Activated CD4-positive, alpha-beta T cell treated with anti-CD3 and anti-CD28 coated beads, Interleukin-2, Interleukin-4, amounts not matched to agents 100 ng/mL and 50 ng/mL, durations not matched to agents 16 hours and 8 hours (primary cell): ENCODE measurements around the gene ZSWIM5.

ENCODE experiments used
- DNase-seq: peaks from one replicate; pipeline ENCODE4 v3.0.0-alpha.2; 2020; ENCODE audit warnings: low spot score

Gene ZSWIM5

DNA sequence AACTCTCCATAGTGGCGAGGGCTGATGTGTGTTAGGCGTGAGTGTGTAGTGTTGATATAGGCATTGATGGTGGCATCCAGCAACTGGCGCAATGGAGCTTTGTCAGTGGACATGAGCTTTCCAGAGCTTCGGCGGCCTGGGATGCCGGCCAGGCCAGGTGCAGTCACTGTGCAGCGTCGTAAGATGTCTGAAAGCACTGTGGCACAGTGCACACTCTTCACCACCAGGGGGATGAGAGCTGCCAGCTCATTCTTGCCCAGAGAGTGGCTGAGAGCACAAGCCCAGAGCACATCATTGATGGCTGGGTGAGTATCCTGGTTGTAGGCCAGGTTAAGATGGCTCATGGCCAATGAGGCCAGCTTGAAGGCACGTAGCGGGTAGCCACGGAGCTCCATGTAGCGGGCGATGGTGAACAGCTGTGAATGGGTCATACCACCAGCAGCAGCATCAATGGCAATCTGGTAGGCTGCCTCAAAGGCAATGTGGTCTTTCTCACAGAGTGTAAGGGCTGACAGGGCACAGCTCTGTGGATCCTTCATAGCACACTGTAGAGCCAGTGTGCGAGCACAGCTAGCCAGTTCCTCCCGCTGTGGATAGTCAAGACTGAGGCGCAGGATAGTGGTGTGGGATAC, 187.7 kb downstream of the ZSWIM5 start:
- peak; percentile 65 for DNase-seq

DNA sequence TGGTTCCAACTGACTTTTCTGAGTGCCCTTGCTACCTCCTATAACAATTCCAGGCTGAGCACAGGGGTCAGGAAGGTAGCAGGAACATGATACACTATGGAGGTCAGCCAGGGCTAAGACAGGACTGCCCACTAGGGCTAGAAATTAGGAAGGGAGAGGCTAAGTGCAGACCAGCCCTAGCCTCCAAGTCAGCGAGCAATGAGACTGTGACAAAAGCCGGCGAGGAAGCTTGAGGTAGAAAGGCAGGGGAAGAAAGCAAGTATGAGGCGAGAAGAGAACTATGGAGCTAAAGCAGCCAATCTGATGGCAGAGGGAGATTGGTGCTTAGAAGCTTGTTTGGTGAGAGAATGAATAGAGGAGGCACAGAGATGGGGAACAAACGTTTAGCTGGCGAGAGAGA, 189.6 kb downstream of the ZSWIM5 start:
- no peak for DNase-seq

DNA sequence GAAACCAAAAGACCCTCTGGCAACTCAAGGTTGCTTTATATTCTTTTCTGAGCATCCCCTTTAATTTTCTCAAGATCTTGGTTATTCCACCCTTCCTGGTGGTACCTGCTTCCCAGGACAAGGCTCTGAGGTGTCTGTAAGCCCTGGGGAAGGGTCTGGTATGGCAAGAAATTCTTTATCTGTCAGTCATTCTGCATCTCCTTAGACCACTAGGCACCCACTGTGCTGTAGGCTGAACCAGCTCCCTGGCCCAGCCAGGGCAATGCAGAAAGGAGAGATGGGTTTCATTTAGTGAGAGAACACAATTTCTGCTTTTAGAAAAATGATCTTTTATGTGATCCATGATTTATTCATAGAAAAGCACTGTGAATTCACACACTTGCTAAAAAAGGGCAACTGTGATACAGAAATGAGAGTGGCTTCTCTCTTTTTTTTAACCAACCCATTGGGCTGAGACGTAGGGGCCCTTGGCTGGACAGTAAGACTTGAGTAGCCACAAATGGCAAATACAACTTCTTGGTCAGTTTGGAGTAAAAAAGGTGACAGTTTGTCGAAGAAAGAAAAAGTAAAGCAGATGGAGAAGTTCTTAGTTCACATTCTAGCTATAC, 190.2 kb downstream of the ZSWIM5 start:
- no peak for DNase-seq

DNA sequence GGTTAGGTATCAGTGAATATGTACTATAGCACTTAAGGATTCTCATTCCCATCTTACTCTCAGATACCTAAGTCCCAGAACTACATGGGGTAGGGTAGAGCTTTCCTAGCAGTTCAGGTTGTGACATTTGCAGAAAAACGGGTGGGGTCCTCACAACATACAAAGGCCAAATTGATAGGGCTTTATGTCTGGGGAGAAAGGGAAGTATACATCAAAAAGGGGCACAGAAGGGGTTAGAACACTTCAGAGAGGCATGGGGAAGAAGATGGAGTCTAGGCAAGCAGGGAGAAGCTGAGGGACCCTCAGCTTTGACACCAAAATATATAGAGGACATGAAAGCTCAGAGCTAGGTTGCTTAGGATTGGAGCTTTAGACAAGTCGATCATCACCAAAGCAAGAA, 190.7 kb downstream of the ZSWIM5 start:
- no peak for DNase-seq

DNA sequence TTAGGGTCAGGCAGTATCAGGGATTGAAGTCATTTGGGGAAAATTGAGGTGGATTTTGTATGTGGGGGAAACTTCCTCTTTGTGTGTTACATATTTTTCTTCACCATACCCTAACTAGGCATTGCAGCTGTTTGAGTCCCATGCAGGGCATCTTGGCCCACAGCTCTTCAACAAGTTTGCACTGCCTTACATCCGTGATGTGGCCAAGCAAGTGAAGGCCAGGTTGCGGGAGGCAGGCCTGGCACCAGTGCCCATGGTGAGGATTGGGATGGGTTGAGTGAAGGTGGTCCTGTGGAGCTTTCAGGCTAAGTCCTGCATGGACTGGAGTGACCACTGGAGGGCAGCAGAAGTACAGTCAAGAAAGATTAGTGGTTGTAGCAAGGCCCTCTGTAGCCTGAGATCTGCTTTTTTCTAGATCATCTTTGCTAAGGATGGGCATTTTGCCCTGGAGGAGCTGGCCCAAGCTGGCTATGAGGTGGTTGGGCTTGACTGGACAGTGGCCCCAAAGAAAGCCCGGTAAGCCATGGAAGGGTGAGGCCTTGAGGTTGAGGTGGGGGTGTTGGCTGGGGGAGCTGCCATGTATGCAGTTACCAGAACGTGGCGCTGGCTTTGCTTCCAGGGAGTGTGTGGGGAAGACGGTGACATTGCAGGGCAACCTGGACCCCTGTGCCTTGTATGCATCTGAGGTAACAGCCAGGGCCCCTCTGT, 191.9 kb downstream of the ZSWIM5 start:
- DNase-seq, result peak; percentile 83

DNA sequence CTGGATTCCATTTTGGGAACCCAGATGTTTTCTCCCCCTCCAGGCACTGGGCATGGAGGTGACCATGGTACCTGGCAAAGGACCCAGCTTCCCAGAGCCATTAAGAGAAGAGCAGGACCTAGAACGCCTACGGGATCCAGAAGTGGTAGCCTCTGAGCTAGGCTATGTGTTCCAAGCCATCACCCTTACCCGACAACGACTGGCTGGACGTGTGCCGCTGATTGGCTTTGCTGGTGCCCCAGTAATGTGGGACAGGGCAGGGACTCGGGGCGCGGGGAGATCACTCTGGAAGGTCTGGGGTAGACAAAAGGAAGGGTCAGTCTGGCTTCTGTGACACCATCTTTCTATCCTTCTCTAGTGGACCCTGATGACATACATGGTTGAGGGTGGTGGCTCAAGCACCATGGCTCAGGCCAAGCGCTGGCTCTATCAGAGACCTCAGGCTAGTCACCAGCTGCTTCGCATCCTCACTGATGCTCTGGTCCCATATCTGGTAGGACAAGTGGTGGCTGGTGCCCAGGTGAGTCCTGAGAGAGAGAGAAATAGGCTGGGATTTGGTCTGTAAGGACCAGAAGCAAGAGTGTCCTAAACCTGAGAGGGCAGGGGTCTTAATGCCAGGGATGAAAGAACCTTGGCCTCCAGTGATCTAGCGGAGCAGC, 192.7 kb downstream of the ZSWIM5 start:
- no peak for DNase-seq

DNA sequence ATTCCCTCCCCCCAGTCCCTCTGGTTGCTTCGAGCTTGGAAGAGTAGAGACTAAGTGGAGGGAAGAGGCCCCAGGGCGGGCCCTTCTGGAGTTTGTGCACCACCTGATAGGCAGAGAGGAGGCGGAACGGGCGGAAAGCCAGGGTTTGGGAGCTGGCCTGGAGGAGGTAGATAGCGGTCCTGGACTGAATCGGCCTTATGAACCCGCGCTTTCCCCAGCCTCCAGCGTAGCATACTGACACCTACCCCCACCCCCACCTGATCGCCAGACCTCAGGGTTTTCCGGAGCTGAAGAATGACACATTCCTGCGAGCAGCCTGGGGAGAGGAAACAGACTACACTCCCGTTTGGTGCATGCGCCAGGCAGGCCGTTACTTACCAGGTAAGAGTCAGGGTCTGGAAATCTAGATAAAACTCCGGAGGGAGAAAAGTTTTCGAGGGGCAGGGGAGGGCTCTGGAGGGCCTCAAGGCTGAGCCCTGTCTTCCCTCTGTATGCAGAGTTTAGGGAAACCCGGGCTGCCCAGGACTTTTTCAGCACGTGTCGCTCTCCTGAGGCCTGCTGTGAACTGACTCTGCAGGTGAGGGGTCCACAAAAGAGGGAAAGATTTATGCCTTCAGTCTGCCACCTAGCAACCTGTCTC, 193.6 kb downstream of the ZSWIM5 start:
- DNase-seq, result no peak

DNA sequence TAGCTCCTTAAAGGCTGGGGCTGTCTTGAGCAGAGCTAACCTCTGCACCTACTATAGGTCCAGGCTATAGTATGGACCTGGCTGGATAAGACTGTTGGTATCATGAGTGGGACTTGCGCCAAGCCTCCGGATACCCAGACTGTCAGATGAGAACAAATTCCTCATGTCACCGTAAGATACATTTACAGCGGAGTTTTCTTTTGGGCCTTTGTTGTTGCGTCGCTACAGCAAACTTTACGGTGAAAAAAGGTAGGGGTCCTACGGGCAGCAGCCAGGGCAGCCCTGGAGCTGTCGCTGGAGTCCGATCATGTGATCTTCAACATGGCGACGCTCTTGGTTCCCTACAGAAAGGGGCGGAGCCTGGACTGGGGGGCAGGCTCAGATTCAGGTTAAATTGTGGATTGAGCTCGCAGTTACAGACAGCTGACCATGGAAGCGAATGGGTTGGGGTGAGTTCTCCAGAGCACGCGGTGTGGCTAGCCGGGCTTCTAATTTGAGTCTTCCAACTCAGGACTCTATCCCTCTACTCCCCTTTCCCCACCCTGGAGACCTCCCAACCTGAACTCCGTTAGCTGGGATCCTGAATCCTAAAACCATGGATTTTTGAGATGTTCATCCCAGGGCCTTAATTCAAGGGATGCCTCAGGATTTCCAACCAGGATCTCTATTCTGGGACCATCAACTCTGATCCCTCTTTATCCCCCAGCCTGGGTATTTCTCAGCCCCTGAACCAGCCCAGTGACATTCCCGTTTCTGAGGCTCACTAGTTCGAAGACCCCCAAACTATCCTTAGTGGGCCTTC, 194.4 kb downstream of the ZSWIM5 start, which contains the start of gene UROD:
Gene UROD (plus strand): TSS at position 418 of the 802 bp plus-strand sequence. CDS start 12 bp downstream, at position 430.
- DNase-seq, result peak; percentile 95

DNA sequence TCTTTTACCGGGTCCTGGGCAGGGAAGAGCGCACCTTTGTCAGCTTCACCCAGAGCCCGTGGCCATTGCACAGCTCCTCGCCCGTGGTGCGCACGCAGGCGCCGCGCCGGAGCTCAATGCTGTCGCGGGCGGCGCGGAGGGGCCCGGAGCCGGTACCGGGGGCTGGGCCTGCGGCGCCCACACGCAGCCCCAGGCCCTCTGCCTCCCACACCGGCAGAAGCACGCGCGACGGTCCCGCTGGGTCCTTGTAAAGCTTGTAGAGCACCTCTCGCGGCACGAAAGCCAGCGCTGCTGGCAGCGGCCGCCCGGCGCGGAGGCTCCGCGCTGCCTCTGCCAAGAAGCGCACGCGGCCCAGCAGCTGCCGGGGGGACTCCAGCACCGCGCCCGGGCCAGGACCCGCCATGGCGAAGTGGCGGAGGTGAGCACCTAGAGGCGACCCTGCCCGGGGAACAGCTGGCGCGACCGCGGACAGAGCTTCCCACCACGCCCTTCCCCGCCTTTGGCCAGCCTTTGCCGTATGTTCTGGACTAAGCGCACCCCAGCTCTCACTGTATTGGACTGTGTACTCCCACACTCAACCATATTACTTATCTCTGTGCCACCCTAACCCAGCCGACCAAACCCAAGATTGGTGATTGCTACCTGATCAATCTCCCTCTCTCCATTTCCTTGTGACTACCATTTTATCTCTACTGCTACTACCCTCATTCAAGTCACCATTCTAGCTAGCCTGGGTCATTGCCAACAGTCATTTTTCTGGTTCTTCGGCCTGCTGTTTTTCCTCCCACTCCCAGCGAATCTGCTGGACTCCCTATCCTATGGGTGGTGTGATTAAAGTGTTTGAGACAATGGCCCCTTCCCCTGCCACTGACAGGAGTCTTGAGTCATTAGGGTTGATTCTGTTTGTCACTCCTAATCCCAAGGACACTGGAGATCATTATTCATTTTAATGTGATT, 195.3 kb downstream of the ZSWIM5 start, which contains the start of gene HECTD3:
Gene HECTD3 (minus strand): TSS at position 470 of the 957 bp plus-strand sequence. CDS start 67 bp downstream, at position 403.
- DNase-seq, result peak; percentile 84

DNA sequence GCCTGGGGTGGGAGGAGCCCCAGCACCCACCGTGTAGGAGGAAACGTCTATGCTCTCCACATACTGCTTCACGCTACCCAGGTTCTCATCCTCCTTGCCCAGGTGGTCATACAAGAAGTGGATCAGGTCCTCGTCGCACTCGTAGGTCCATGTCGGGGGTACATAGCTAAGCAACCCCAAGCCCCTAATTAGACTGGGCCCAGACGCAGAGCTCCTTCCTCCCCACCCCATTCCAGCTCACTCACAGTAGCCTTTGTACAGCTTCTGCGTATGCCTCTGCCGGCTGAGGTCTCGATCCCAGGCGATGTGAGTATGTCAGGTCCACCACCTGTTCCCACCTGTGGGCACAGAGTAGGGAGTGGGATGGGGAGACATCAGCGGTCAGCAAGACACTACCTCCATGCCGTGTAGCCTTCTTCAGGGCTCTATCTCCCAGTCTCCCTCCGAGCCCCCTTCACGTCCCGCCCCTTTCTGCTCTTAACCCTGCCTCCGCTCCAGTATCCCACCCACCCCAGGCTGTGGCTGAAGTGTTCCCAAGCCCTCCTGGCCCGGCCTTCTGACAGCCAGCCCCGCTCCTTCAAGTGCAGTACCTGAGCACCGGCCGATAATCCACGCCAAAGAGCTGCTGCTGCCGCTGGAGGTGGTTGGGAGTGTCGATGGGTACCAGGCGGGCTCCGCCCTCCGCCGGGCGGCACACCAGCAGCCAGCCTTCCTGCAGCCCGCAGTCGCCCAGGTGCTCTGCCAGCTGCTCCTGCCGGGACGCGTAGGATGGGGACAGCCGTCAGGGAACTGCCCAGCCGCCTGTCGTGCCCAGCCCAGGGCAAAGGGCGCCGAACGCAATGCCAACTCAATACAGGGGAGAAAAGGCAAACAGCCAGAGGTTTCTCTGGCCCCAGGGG, 196.2 kb downstream of the ZSWIM5 start:
- DNase-seq, result no peak

DNA sequence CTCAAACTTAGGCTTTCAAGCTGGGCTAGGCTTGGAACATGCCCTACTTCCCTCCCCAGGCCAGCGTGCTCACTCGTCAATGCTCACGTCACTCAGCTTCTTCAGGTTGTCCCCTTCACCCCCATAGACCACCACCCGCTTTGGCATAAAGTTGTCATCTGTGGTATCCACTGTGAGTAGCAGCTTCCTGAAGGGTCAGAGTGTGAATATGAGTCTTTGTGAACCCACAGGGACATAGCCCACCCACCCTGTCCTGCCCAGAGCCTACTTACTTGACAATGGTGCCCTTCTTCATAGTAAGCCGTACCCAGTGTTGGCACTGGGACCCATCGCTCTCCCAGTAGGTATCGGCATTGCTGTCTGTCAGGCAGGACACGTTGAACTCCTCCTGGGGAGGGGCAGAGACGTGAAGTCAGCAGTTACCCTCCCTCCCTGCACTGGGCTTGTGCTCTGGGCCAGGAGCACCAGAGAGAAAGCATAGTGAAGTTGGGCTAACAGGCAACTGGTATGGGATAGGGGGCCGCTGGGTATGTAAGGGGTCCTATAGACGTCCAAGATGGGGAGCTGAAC, 197.0 kb downstream of the ZSWIM5 start:
- no peak for DNase-seq

DNA sequence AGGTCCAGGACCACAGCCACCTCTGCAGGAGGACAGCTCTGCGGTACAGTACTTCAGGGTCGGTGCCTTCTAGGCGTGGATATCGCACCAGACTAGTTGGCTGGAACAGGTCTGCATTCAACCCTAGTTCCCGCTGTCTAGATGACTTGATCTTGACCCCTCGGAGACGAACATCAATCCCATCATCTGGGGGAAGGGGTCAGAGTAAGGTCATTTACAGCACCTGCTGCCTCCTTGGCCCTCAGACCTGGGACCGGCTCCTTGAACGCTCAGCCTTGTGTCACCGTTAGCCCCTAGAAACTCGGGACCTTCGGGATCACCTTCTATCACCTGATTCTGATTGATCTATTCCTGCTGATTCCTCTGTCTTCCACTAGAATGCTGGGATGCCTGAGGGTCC, 197.9 kb downstream of the ZSWIM5 start:
- no peak for DNase-seq

DNA sequence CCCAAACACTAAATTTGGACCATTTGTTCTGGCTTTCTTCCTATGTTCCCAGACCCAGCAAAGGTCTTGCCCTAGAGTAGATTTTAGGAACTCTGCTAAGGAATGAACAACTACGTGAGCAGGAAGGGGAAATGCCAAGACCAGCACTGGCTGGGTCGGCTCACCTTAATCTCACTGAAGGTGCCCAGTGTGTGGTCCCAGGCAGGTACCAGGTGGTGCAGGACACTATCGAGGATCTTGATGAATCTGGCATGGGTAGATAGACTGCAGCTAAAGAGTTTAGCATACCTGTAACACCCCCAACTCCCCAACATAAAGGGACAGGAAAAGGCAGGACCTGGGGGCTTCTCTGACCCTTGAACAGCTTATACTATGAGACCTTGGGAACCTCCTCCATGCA, 198.3 kb downstream of the ZSWIM5 start:
- DNase-seq, result no peak

DNA sequence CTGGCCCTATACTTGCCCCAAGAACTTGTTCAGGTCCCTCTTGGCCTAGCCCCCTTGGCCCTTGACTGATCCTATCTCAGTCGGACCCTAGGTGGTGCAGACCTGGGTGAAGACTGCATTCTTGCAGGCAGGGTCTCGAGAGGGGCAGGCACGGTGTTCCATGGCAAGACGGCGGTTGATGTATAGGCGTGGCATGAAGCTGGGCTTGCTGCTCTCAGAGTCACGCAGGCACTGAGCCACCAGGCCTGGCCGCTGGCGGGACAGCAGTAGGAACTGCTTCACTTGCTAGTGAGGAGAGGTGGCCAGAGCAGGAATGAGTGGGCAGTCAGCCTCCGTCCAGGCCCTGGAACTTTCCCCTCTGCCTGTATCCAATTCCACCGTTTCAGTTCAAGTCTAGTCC, 199.1 kb downstream of the ZSWIM5 start:
- no peak for DNase-seq

DNA sequence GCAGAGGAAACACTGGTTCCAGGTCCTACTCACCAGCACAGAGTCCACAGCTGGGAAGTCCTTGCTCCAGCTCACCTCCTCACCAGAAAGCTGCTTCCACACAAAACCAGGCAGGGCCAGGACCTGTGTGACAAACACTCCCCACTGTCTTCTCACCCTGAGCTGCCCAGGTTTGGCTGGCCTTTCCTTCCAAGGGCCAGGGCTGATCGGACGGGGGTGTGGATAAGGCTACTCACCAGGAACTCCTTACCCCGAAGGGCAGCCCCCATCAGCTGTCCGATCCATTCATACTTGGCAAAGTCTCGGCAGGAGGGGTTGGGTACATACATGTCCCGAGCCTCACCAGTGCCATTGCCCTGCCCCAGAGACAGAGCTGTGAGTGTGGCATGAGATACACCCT, 200.6 kb downstream of the ZSWIM5 start:
- DNase-seq, result no peak

DNA sequence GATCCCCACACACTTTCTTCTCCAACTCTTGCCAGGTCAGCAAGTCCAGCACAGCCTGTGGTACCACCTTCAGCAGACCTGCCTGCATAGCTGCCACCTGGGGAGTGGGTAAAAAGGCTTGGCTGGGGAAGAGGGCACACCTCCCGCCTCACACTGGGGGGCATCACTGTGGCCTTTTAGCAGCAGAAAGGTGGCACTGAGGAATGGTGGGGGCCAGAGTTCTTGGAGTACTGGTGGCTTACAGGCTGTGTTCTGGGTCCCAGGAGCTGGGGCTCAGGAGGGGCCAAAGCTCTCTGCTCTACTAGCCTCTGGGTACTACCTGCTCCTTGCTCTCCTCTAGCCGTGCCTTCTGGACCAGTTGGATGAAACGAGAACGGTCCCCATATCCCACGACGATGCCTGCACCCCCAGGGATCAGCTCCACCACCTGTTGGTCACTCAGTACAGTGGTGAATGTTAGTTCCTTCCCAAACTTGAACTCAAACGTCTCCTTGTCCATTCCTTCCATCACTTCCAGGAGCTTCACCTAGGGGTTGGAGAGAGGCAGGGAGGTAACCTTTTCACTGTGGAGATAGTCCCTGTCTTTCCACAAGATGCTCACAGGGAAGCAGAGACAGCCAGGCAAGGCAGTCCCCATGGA, 202.0 kb downstream of the ZSWIM5 start:
- DNase-seq, result no peak

DNA sequence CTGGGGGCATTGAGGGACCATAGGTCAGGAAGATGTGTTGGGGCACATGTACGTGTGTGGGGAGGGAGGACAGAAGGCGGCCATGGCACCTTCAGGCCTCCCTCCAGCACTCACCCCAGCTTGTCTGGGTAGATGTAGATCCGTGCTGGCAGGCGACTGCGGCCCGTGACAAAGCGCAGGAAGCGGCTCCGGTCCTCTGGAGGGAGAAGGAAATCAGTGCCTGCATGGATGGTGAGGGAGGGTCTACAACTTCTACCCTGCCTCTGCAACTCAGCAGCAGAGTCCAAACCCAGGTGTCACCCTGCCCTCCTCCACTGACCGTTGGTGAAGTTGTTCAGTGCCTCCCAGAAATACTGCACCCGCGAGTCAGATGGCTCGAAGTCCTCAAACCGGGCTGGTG, 202.7 kb downstream of the ZSWIM5 start:
- DNase-seq, result no peak
